GM23338 (cell line): ENCODE measurements around the gene FHIT.

Experiments
- EZH2 ChIP-seq: fragments of 200-600 bp; sonication (generic); IDR thresholded peaks from one replicate; pipeline ENCODE4 v1.8.0; 2017; ENCODE audit warnings: antibody characterized with exemption, mild to moderate bottlenecking, low read depth; ENCODE audit not compliant: unreplicated experiment
- EZH2phosphoT487 ChIP-seq: fragments of 200-600 bp; sonication (generic); IDR thresholded peaks from one replicate; pipeline ENCODE4 v1.8.1; 2018; ENCODE audit warnings: antibody characterized with exemption; ENCODE audit not compliant: unreplicated experiment
- NANOG ChIP-seq: IDR thresholded peaks from 2 replicates; pipeline ENCODE4 v1.6.1; 2016; ENCODE audit warnings: antibody characterized with exemption, borderline replicate concordance
- POLR2AphosphoS5 ChIP-seq: IDR thresholded peaks from 2 replicates; pipeline ENCODE4 v1.6.1; 2016; ENCODE audit warnings: antibody characterized with exemption, low read depth
- TF ChIP-seq, protein P1 (sequence below), 2 experiments: fragments of 200-600 bp in 1 of 2; sonication (generic) in 1 of 2; conservative IDR thresholded peaks; 2 replicates each; pipeline versions ENCODE4 v1.5.1 to v1.6.1; 2016 to 2017; ENCODE audit warnings: antibody characterized with exemption in 2 of 2, low read depth in 2 of 2, mild to moderate bottlenecking in 2 of 2, moderate library complexity in 1 of 2

DNA sequence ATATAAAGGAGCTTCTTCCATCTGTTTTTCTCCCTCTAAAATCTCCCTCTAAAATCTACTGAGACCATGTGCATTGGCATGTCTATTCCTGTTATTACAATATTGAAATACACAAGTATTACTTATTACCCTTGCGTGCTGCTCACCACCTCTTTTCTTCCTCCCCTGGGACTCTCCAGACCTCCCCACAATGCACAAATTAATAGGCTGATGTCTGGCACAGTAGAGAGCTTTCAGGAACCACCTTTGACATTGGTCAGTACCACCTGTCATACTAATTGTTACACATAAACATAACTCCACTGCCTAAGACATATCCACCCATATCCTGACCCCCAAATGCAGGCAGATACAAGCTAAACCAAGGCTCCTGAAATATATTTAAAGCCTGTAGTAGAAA is 722.6 kb downstream of the FHIT start:
- TF ChIP-seq, protein P1, sequence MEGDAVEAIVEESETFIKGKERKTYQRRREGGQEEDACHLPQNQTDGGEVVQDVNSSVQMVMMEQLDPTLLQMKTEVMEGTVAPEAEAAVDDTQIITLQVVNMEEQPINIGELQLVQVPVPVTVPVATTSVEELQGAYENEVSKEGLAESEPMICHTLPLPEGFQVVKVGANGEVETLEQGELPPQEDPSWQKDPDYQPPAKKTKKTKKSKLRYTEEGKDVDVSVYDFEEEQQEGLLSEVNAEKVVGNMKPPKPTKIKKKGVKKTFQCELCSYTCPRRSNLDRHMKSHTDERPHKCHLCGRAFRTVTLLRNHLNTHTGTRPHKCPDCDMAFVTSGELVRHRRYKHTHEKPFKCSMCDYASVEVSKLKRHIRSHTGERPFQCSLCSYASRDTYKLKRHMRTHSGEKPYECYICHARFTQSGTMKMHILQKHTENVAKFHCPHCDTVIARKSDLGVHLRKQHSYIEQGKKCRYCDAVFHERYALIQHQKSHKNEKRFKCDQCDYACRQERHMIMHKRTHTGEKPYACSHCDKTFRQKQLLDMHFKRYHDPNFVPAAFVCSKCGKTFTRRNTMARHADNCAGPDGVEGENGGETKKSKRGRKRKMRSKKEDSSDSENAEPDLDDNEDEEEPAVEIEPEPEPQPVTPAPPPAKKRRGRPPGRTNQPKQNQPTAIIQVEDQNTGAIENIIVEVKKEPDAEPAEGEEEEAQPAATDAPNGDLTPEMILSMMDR (conservative IDR thresholded peaks at IDR 0.05; ENCODE audit: low read depth in 2 of 2) = no peak
- no peak for TF ChIP-seq POLR2AphosphoS5
- no peak for TF ChIP-seq EZH2
- TF ChIP-seq EZH2phosphoT487 = no peak
- no peak for TF ChIP-seq NANOG
